Subcutaneous adipose tissue (tissue), 4 donors: ENCODE data around the gene PDE1C. TPM values are rescaled to one million over a fixed set of nuclear protein-coding genes. Genes with fewer than 3 reads are reported as not detected.

ENCODE experiments used
- CTCF ChIP-seq: fragments of 450-650 bp; IDR thresholded peaks from one replicate; pipeline ENCODE4 v1.5.1; 2016; ENCODE audit warnings: low read depth, mild to moderate bottlenecking, control low read depth, antibody characterized with exemption, moderate library complexity
- total RNA-seq, 4 donors: library from RNA; depleted of rRNA; stranded (reverse); fragments of >200 nt; gene quantifications; one replicate each; pipeline ENCODE4 v1.1.0, GENCODE V29; 2016

Gene PDE1C
- total RNA-seq, 4 donors from 2014 or later, result 1.3 to 6.1 (median 3.0) TPM

DNA sequence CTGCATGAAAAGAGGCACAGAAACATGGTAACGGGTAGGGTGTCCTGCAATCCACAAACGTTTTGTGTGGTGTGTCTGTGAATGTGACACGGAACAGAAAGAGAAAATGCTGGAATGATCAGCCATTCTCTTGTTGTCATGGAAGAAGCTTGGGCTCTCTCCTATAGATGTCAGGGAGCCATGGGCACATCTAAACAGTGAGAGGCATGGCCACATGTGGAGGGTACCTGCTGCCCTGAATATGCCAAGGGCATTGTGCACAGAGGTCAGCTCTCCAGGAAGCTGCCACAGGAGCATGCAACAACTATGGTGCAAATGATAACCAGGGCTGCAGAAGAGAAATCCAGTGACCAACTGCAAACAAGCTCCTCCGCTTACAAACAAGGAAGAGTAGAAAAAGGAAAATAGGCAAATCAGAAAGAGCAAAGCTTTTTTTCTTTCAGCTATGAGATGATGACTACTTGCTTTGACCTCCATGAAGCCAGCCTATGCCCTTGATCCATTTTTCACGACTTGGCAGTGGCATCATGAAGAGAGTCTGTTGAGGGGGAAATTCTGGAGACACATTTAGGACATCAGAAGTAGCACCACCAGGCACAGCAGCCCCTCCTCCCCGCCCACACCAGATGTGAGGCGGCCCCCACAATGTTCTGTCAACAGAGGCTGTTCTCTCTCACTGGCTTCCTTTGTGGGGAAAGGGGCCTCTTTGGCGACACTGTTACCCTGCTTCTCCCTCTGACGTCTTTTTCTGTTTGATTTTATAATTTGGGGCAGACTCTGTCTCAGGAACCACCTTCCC is 4.8 kb upstream of the PDE1C start:
- TF ChIP-seq CTCF, result no peak

GRCh38 chr7:32073533-32073932 is 3.3 kb upstream of the PDE1C start:
- TF ChIP-seq CTCF, result no peak

DNA sequence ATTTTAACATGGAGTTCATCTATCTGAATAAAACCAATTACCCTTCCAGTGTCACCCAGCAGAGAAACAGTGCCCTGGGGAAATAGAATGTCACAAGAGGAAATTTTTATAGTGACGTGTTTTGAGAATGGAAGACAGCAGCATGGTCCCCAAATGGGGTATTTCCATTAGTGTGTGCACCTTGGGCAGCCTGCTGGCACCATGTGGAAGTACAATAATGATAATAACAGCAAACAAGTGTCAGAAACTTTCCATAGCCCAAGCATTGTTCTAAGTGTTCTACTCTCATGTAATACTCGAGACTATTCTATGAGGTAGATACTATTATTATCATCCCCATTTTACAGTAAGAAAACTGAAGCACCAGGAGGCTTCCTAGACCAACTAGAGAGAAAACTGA is 2.2 kb upstream of the PDE1C start:
- TF ChIP-seq CTCF, result no peak

- TF ChIP-seq CTCF, result no peak
These were observed 1.4 kb upstream of the PDE1C start for GRCh38 chr7:32071466-32072091.

DNA sequence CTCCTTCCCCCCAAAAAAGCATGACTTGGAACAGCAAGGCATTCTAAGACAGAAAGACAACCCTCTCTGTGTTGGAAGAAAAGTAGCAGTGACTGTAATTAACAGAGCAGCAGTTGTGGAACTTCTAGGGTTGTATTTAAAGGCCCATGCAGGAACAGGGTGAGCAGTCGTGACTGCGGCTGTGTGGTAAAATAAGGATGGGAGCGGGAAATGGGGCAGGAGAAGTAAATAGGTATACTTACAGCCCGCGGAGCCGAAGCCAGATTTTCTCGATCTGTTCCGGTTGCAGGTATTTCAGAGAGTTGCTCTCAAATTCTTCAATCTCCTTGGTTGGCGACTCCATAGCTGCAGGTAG is 179 bp downstream of the PDE1C start:
- no peak for TF ChIP-seq CTCF

DNA sequence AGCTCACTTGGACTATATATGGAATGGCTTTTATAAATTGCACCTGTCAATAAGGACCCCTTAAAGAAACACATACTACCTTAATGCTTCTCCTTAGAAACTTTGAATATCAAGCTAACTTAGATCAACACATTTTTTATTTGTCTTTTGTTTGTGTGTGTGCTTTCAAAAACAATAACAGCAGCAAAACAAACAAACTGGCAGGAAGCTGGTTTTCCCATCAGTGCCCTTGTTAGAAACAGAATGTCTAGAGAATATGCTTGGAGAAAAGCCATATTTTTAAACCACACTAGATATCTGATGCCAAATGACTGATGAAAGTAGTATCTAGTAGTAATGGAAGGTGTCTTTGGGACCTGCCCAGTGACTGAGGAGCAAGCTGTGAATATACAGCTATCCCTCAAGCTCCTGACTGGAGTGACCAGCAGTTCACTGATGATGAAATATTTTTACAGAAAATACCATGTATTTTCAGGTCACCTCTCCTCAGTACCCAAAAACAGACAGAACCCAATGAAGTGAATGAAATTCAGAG is 1.0 kb downstream of the PDE1C start:
- TF ChIP-seq CTCF, result no peak

DNA sequence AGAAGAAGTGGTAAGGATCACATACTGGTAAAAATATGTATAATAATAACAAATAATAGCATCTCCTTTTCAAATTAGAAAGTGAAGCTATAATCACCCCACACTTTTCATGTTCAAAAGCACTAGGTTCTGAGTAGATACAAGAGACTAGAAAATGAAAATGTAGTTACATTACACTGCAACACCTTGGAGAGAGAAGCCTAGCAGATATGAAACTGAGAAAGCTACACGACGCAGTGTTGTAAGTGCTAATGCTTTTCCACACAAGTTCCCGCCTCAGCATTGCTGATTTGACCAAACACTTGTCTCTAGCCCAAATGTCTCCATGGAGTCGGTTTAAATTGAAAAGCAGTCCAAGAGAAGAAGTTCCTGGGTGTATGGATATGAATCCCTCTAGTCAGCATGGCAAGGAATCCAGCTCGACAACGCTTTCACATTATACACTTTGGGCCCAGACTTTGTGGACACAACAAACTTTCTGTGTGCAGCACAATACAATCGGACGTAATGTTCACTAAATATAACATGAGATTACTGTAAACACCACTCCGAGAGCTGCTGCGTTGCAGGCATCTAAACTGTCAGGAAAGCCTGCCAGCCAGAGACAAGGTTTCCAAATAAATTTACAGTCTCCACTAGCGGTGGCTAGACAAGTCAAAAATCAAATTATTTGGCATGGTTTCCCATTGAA is 1.7 kb downstream of the PDE1C start:
- TF ChIP-seq CTCF, result no peak
